HUES64 (cell line): ENCODE data around the gene SNX8.

Experiments
- H3K27ac ChIP-seq: 2 replicates; pipeline ENCODE4 v1.7.0; 2013; ENCODE audit warnings: low read depth, low read length, inconsistent platforms
- H3K27me3 ChIP-seq: 2 replicates; pipeline ENCODE4 v1.6.1; 2013; ENCODE audit warnings: mild to moderate bottlenecking, low read length; ENCODE audit not compliant: insufficient read depth
- H3K36me3 ChIP-seq: 2 replicates; pipeline ENCODE4 v1.6.1; 2013; ENCODE audit warnings: mild to moderate bottlenecking, low read length; ENCODE audit not compliant: insufficient read depth
- H3K4me1 ChIP-seq: 2 replicates; pipeline ENCODE4 v1.6.1; 2013; ENCODE audit warnings: mild to moderate bottlenecking, low read length, moderate library complexity; ENCODE audit not compliant: insufficient read depth
- H3K4me3 ChIP-seq: 2 replicates; pipeline ENCODE4 v1.5.1; 2013; ENCODE audit warnings: mild to moderate bottlenecking, low read length, moderate library complexity
- H3K9ac ChIP-seq: 2 replicates; pipeline ENCODE4 v1.6.1; 2013; ENCODE audit warnings: mild to moderate bottlenecking, low read depth, low read length
- H3K9me3 ChIP-seq: 2 replicates; pipeline ENCODE4 v1.6.1; 2013; ENCODE audit warnings: low read depth, low read length; ENCODE audit not compliant: insufficient read depth
- WGBS: fragments of 150-250, 120-280 bp; methylation state at CpG from one replicate; pipeline ENCODE4 v1.1.7; 2013; ENCODE audit warnings: missing lambda C conversion rate; 5-methylcytosine and 5-hydroxymethylcytosine counted together

Gene SNX8

GRCh38 chr7:2239242-2239641 is 75.0 kb downstream of the SNX8 start:
- Histone ChIP-seq H3K9ac (no peak overlapping the region), H3K9me3 (no peaks in the 10 kb centered on the region), H3K27ac (no peak overlapping the region), H3K27me3 (no peaks in the 10 kb centered on the region), H3K4me3 (no peak overlapping the region), H3K4me1 (peaks cover 6% of the 10 kb centered on the region), H3K36me3 (peaks cover 58% of the 10 kb centered on the region)
- 97% methylated on average over 17 of the region's 17 CpGs for WGBS

GRCh38 chr7:2237109-2237602 is 77.1 kb downstream of the SNX8 start:
- H3K27me3 ChIP-seq = no peaks in the 10 kb centered on the region
- no peak overlapping the region for H3K9ac ChIP-seq
- no peaks in the 10 kb centered on the region for H3K9me3 ChIP-seq
- peaks cover 61% of the 10 kb centered on the region for H3K36me3 ChIP-seq
- H3K27ac ChIP-seq = no peak overlapping the region
- no peaks in the 10 kb centered on the region for H3K4me1 ChIP-seq
- H3K4me3 ChIP-seq = no peak overlapping the region
- 92% methylated on average over 12 of the region's 12 CpGs for WGBS

- Histone ChIP-seq H3K27me3 (no peaks in the 10 kb centered on the region), H3K36me3 (peaks cover 63% of the 10 kb centered on the region), H3K4me1 (0 out of 2 replicates have a peak, but pooled peaks cover 5% of the 10 kb centered on the region), H3K27ac (no peak overlapping the region), H3K9ac (no peak overlapping the region), H3K9me3 (no peaks in the 10 kb centered on the region), H3K4me3 (peak overlapping the region; percentile 97; the same call in 1 of the 2 replicates)
- 91% methylated on average over 2 of the region's 3 CpGs for WGBS
These were observed 80.3 kb downstream of the SNX8 start for GRCh38 chr7:2233926-2234325.

- Histone ChIP-seq H3K9ac (peak within 1 kb of the TSS; percentile 94), H3K9me3 (no peaks in the 10 kb centered on the region), H3K36me3 (peaks cover 63% of the 10 kb centered on the region), H3K27ac (peak within 1 kb of the TSS; percentile 81), H3K27me3 (no peaks in the 10 kb centered on the region), H3K4me1 (0 out of 2 replicates have a peak, but pooled peaks cover 5% of the 10 kb centered on the region), H3K4me3 (peak within 1 kb of the TSS; percentile 97)
- WGBS = under 1% methylated on average over 63 of the region's 63 CpGs
These were observed 81.3 kb downstream of the SNX8 start, which contains the start of gene MAD1L1 for GRCh38 chr7:2232766-2233520. MAD1L1 (minus strand) TSS chr7:2232945; CDS start chr7:2230133, 2,812 bp downstream.

GRCh38 chr7:2231992-2232765 is 82.1 kb downstream of the SNX8 start:
- Histone ChIP-seq H3K4me1 (0 out of 2 replicates have a peak, but pooled peaks cover 5% of the 10 kb centered on the region), H3K27me3 (no peaks in the 10 kb centered on the region), H3K4me3 (peak overlapping the region; percentile 97), H3K36me3 (peaks cover 63% of the 10 kb centered on the region), H3K27ac (peak overlapping the region; percentile 81), H3K9me3 (no peaks in the 10 kb centered on the region), H3K9ac (peak overlapping the region; percentile 94)
- WGBS = 5% methylated on average over 46 of the region's 46 CpGs

GRCh38 chr7:2230882-2231281 is 83.4 kb downstream of the SNX8 start:
- peaks cover 63% of the 10 kb centered on the region for H3K36me3 ChIP-seq
- H3K27me3 ChIP-seq = no peaks in the 10 kb centered on the region
- no peak overlapping the region for H3K9ac ChIP-seq
- 89% methylated on average over 7 of the region's 9 CpGs for WGBS
- H3K27ac ChIP-seq = no peak overlapping the region
- H3K9me3 ChIP-seq = no peaks in the 10 kb centered on the region
- 0 out of 2 replicates have a peak, but pooled peaks cover 5% of the 10 kb centered on the region for H3K4me1 ChIP-seq
- no peak overlapping the region for H3K4me3 ChIP-seq

- Histone ChIP-seq H3K9ac (no peak overlapping the region), H3K36me3 (peaks cover 63% of the 10 kb centered on the region), H3K27ac (no peak overlapping the region), H3K4me1 (0 out of 2 replicates have a peak, but pooled peaks cover 5% of the 10 kb centered on the region), H3K9me3 (no peaks in the 10 kb centered on the region), H3K27me3 (no peaks in the 10 kb centered on the region), H3K4me3 (no peak overlapping the region)
- 94% methylated on average over 8 of the region's 8 CpGs for WGBS
These were observed 84.0 kb downstream of the SNX8 start for GRCh38 chr7:2230226-2230625.

GRCh38 chr7:2229467-2229866 is 84.8 kb downstream of the SNX8 start:
- 93% methylated on average over 7 of the region's 7 CpGs for WGBS
- Histone ChIP-seq H3K4me1 (0 out of 2 replicates have a peak, but pooled peaks cover 5% of the 10 kb centered on the region), H3K9ac (no peak overlapping the region), H3K27ac (no peak overlapping the region), H3K4me3 (no peak overlapping the region), H3K27me3 (no peaks in the 10 kb centered on the region), H3K9me3 (no peaks in the 10 kb centered on the region), H3K36me3 (peaks cover 63% of the 10 kb centered on the region)

- whole genome bisulfite sequencing = 95% methylated on average over 8 of the region's 8 CpGs
- 0 out of 2 replicates have a peak, but pooled peaks cover 5% of the 10 kb centered on the region for H3K4me1 ChIP-seq
- no peak overlapping the region for H3K4me3 ChIP-seq
- no peak overlapping the region for H3K9ac ChIP-seq
- no peaks in the 10 kb centered on the region for H3K9me3 ChIP-seq
- H3K27me3 ChIP-seq = no peaks in the 10 kb centered on the region
- H3K36me3 ChIP-seq = peaks cover 64% of the 10 kb centered on the region
- H3K27ac ChIP-seq = no peak overlapping the region
These were observed 85.3 kb downstream of the SNX8 start for GRCh38 chr7:2228921-2229320.

- peaks cover 75% of the 10 kb centered on the region for H3K36me3 ChIP-seq
- no peaks in the 10 kb centered on the region for H3K27me3 ChIP-seq
- no peak overlapping the region for H3K9ac ChIP-seq
- no peak overlapping the region for H3K27ac ChIP-seq
- no peaks in the 10 kb centered on the region for H3K9me3 ChIP-seq
- H3K4me1 ChIP-seq = 0 out of 2 replicates have a peak, but pooled peaks cover 5% of the 10 kb centered on the region
- WGBS = 92% methylated on average over 15 of the region's 15 CpGs
- H3K4me3 ChIP-seq = no peak overlapping the region
These were observed 86.5 kb downstream of the SNX8 start for GRCh38 chr7:2227699-2228098.

- Histone ChIP-seq H3K4me3 (no peak overlapping the region), H3K27me3 (no peaks in the 10 kb centered on the region), H3K27ac (no peak overlapping the region), H3K9me3 (no peaks in the 10 kb centered on the region), H3K36me3 (peaks cover 89% of the 10 kb centered on the region), H3K9ac (no peak overlapping the region), H3K4me1 (no peaks in the 10 kb centered on the region)
- WGBS = 94% methylated on average over 13 of the region's 13 CpGs
These were observed 88.4 kb downstream of the SNX8 start for GRCh38 chr7:2225830-2226229.
